K562 (cell line): Measurements from ENCODE around the gene FUBP3.

Experiments
- ATF7 ChIP-seq: fragments of 450-650 bp; IDR thresholded peaks from 2 replicates; pipeline ENCODE4 v1.7.1; 2014; ENCODE audit warnings: mild to moderate bottlenecking, moderate library complexity
- BHLHE40 ChIP-seq: IDR thresholded peaks from 2 replicates; pipeline ENCODE4 v1.6.1; 2011; ENCODE audit warnings: low read length, improper control_type of control experiment
- BRD4 ChIP-seq: fragments of 200-600 bp; sonication (generic); IDR thresholded peaks from 2 replicates; pipeline ENCODE4 v1.6.1; 2017; ENCODE audit warnings: inconsistent platforms
- EP300 ChIP-seq: IDR thresholded peaks from 2 replicates; pipeline ENCODE4 v1.6.1; 2012; ENCODE audit warnings: low read length, improper control_type of control experiment
- EZH2 ChIP-seq: IDR thresholded peaks from 2 replicates; pipeline ENCODE4 v1.6.1; 2012; ENCODE audit warnings: low read depth, mild to moderate bottlenecking, inconsistent platforms, low read length, borderline replicate concordance
- FOXK1 ChIP-seq: sonication (generic); formaldehyde crosslinking; IDR thresholded peaks from 2 replicates; pipeline ENCODE4 v1.8.0; 2022; ENCODE audit warnings: missing genetic modification reagents, mild to moderate bottlenecking, borderline replicate concordance
- HDAC6 ChIP-seq: IDR thresholded peaks from 2 replicates; pipeline ENCODE4 v1.6.1; 2012; ENCODE audit warnings: low read depth, mild to moderate bottlenecking, control low read depth, inconsistent platforms, low read length, moderate library complexity
- NFYB ChIP-seq: IDR thresholded peaks from 2 replicates; pipeline ENCODE4 v1.6.1; 2011; ENCODE audit warnings: mild to moderate bottlenecking, moderate library complexity; ENCODE audit not compliant: insufficient read length; ENCODE audit errors: extremely low read depth
- SPI1 ChIP-seq: IDR thresholded peaks from 2 replicates; pipeline ENCODE4 v1.6.1; 2011; ENCODE audit warnings: low read depth, low read length, control low read depth, borderline replicate concordance
- SUPT5H ChIP-seq: fragments of 450-650 bp; IDR thresholded peaks from 2 replicates; pipeline ENCODE4 v1.6.1; 2016
- TAF1 ChIP-seq: IDR thresholded peaks from 2 replicates; pipeline ENCODE4 v1.6.1; 2011; ENCODE audit warnings: mild to moderate bottlenecking, low read length, moderate library complexity; ENCODE audit not compliant: insufficient read depth, control insufficient read depth, severe bottlenecking; ENCODE audit errors: extremely low read depth
- ZNF146 ChIP-seq: IDR thresholded peaks from one replicate; pipeline ENCODE4 v1.6.1; 2018; ENCODE audit warnings: missing compliant biosample characterization; ENCODE audit not compliant: unreplicated experiment

- TF ChIP-seq BRD4, result no peak
- TF ChIP-seq NFYB, result no peak
- TF ChIP-seq TAF1, result no peak
- no peak for TF ChIP-seq BHLHE40
- no peak for TF ChIP-seq SPI1
- TF ChIP-seq ATF7, result no peak
- no peak for TF ChIP-seq ZNF146 (CRISPR knock-in tag)
- TF ChIP-seq EZH2, result no peak
- TF ChIP-seq EP300, result no peak
- TF ChIP-seq FOXK1 (CRISPR knock-in tag), result no peak
- TF ChIP-seq HDAC6, result no peak
- TF ChIP-seq SUPT5H, result no peak
These were observed 55.4 kb downstream of the FUBP3 start for GRCh38 chr9:130634801-130635200.
